ENCODE data around the gene TAOK2.
A peak's percentile ranks its signal among the peaks of the same experiment; 100 is the strongest.

Gene TAOK2

DNA sequence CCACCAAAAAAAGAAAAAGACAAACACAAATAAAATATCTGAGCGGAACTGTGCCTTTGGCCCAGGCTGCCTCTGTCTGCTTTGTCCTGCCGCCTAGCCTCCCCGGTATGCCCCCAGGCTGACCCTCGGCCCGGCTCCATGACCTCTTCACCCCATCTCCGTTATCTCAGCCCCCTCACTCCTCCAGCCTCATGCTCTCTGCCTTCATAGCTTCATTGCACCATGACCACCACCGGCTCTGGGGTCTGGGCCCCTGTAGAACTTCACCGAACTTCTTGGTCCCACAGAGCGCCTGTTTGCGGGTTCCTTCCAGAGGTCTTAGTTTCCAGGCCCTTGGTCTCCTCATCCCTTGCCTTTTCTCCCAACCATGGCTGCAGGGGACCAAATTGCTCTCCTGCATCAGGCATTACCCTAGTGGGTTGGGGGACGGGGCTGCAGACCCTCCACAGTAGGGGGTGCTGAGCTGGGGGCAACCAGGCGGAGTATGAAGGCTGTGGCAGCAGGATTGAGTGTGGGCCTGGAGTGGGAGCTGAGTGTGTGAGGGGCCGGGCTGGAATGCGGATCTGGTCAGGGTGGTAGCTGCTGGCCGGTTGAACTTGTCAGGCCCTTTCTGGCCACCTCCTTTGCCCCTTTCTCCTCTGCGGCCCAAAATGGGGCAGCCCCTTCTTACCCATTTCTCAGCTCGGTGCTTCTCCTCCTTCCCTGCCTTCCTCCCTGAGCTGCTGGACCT is 14.8 kb downstream of the TAOK2 start:
- DNase-seq, result no peak

DNA sequence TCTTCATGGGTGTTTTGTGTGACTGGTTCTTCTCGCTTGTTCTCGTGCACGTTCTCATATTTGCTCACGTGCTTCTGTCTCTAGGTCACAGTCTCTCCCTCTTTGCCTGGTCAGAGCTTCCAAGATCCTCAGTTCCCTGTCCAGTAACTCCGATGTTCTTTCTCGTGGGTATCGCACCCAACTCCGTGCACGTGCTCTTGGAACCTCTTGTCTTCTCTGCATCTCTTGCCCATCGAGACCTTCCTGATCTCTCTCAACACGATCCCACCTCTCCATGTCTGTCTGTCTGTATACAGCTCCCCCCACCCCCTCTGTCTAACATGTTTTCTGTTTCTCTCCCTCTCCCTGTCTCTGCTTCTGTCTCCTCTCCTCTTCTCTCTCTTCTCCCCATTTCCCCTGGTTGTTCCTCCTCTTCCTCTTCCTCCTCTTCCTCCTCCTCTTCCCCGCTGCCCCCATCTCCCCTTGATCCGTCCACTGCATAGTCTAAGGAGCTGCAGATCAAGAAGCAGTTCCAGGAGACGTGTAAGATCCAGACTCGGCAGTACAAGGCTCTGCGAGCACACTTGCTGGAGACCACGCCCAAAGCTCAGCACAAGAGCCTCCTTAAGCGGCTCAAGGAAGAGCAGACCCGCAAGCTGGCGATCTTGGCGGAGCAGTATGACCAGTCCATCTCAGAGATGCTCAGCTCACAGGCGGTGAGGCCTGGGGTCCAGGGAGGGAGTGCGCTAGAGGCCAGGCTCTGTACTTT is 15.6 kb downstream of the TAOK2 start:
- no peak for DNase-seq

DNA sequence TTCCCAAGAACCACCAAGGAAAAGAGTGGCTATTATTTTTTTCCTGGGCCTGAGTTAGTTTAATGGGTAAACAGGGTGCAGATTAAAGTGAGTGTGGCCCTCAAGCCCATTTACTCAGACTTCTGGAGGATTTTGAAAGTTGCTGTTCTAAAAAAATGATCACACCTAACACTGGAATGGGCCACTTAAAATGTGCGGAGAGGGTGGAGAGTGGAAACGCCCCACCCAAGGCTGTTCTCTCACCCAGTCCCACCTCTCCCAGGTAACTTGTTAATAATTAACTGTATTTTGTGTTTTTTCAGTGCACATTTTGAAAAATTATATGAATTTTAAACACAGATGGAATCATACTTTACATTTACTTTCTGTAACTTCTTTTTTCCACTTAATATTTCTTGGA is 16.4 kb downstream of the TAOK2 start:
- no peak for DNase-seq

DNA sequence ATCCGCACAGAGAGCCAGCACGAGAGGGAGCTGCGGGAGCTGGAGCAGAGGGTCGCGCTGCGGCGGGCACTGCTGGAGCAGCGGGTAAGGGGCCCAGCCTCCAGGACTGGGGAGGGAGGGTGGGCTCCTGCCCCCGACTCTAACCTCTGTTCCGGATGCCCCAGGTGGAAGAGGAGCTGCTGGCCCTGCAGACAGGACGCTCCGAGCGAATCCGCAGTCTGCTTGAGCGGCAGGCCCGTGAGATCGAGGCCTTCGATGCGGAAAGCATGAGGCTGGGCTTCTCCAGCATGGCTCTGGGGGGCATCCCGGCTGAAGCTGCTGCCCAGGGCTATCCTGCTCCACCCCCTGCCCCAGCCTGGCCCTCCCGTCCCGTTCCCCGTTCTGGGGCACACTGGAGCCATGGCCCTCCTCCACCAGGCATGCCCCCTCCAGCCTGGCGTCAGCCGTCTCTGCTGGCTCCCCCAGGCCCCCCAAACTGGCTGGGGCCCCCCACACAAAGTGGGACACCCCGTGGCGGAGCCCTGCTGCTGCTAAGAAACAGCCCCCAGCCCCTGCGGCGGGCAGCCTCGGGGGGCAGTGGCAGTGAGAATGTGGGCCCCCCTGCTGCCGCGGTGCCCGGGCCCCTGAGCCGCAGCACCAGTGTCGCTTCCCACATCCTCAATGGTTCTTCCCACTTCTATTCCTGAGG is 17.4 kb downstream of the TAOK2 start:
- no peak for DNase-seq

- no peak for DNase-seq
Measured at GRCh38 chr16:29991571-29991904, 17.9 kb downstream of the TAOK2 start.

DNA sequence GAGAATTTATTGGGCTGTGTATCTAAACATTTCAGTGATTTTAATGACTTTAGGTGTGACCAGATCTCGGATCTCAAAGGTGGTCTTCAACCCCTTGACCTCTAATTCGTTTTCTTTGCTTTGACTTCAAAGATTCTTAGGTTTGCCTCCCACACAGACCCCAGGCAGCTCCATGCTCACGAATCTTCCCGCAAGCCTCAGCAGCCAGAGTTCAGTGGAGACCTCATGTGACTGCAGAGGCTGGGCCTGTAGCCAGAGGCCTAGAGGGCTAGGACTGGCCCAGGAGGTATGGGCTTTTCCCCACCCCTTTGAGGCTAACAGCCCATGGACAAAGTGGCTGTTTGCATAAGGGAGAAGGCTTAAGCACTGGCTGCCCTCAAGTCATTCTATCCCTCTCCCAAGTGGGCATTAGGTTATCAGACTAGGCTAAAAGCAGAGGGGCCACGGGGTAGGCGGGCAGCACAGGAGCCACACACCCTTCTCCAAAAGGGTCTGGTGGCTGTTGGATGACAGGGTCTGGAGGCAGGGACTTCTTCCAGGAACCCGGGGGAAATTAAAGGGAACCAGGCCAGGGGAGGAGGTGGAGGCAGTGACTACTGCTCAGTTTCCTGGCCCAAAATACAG is 18.8 kb downstream of the TAOK2 start:
- no peak for DNase-seq

DNA sequence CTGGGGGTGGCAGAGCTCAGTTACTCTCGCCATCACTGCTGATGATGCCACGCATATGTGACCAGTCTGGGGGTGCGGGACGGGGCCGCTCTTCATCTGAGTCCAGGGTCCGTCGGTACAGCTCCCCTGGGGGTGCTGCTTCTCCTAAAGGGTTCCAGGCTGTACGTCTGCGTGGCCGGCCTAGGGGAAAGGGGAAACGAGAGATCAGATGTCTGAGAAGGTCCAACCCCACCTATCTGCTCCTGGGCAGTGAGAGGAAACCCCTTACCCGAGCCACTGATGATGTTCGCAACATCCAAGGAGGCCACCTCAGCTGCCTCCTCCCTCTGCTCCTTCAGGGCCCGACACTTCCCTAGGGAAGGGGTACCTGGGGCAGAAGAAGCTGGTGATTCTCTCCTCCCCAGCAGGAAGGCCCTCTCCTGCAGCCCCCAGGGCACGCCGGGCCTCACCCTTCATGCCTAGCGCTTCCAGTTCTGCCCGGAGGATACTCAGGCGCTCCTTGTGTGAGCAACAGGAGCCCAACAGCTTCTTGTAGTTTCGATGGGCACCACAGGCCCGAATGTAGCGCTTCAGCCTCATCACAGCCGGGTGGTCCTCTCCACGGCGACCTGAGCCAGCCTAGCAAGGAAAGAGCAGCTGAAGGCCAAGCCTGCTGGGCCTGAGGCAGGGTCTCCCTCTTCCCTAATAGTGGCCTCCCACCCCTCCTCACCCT is 19.7 kb downstream of the TAOK2 start:
- DNase-seq, result no peak

DNA sequence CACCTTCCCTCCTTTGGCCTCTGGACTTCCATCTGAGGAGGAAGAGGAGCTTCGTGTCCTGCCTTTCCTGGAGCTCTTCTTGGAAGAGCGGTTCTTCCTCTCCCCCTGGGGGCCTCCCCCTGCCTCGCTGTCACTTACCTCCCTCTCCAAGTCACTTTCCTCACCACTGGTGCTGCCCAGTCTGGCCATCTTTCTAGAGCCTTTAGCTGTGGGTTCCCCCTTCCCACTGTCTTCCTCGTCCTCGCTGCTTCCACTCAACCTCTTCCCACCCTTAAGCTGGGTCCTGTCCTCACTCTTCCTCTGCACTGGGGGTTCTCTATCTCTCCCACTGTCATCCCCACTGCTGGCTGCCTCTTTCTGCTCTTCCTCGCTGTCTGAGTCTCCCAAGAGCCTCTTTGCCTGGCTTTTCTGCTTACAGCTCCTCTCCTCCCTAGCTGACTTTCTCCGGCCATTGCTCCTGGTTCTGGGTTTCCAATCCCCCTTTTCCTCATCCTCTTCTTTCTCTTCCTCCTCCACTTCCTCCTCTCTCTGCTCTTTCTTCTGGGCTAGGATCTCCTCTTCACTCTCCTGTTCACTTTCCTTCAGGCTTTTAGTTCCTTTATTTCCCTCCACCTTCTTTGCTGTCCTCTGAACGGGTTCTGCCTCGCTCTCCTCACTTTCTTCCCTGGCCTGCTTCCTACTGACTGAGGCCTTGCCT is 20.4 kb downstream of the TAOK2 start:
- DNase-seq, result no peak

- no peak for DNase-seq
Measured at GRCh38 chr16:29994600-29995323, 21.1 kb downstream of the TAOK2 start.

- DNase-seq, result peak; percentile 96
Measured at GRCh38 chr16:29995324-29995910, 21.7 kb downstream of the TAOK2 start, which contains the start of gene HIRIP3. Gene HIRIP3 (minus strand): TSS chr16:29995617. CDS start chr16:29995605, 12 bp downstream.

DNA sequence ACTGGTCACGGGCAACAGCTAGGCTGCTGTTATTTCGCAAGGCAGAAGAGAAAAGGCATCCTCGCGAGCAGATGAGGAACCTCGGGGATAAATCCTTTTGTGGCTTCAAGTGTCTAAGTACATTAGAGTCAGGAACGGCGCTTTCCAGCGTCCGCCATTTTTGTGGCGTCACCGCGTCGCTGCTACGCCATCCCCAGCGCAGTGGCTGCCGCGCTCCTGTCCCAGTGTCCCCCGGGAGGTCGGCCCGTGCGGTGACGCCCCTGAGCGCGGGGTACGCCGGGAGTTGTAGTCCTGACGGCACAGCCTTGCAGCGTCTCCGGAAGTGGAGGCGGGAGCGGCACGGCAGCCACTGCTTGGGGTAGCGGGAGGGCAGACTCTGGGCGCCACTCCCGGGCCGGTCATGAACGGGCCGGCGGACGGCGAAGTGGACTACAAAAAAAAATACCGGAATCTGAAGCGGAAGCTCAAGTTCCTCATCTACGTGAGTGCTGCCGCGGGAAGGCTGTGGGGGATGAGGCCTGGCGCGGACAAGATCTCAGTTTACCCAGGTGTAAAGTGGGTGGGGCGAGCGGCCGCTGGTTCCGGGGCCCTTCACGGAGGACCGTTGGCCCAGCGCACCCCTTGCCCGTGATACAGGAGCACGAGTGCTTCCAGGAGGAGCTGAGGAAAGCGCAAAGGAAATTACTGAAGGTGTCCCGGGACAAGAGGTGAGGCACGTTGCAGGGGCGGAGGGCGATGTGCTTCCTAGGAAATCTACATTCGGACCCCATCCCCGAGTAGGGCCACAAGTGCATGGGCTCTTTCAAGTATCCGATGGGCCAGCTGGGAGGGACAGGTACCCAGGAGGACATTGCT is 22.5 kb downstream of the TAOK2 start, which contains the start of gene INO80E:
Gene INO80E, plus strand, starts transcription at position 331 of the 855 bp plus-strand sequence. Its CDS starts 70 bp downstream, at position 401.
- peak; percentile 99 for DNase-seq

DNA sequence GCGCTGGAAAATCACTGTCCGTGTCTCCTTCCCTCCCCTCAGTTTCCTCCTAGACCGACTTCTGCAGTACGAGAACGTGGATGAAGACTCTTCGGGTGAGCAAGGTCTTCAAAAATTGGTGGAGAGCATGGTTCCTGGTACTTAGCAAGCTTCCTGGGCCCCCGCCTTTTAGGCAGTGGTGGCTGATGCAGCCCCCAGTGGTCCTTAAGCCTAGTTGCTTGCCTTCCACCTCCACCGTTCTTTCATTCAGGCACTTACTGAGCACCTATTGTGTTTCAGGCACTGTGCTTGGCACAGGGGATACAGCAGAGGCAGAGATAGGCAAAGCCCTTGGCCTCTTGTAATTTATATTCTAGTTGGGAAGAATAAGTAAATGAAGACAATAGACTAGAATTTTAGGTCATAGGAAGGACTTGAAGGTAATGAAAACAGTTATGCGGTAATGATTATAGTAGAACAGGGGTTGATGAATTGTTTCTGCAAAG is 23.1 kb downstream of the TAOK2 start:
- no peak for DNase-seq

DNA sequence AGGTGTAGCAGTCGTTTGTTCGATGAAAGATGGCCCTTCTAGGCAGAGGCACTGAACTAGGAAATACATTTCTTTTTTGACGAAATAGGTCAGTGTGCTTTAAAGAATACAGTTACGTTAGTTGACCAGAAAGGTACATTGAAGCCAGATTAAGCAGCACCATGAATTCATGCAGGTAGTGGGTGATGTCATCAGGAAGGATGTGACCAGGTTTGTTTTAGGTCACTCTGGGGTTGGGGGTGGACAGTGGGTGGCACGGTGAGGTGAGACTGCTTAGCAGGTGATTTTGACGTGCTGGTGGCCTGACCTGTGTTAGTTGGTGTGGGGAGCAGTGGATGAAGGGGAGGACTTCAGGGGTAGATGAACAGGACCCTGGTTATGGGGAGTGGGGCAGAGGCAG is 25.9 kb downstream of the TAOK2 start:
- no peak for DNase-seq

- DNase-seq, result no peak
Measured at GRCh38 chr16:30000735-30001631, 27.3 kb downstream of the TAOK2 start.

DNA sequence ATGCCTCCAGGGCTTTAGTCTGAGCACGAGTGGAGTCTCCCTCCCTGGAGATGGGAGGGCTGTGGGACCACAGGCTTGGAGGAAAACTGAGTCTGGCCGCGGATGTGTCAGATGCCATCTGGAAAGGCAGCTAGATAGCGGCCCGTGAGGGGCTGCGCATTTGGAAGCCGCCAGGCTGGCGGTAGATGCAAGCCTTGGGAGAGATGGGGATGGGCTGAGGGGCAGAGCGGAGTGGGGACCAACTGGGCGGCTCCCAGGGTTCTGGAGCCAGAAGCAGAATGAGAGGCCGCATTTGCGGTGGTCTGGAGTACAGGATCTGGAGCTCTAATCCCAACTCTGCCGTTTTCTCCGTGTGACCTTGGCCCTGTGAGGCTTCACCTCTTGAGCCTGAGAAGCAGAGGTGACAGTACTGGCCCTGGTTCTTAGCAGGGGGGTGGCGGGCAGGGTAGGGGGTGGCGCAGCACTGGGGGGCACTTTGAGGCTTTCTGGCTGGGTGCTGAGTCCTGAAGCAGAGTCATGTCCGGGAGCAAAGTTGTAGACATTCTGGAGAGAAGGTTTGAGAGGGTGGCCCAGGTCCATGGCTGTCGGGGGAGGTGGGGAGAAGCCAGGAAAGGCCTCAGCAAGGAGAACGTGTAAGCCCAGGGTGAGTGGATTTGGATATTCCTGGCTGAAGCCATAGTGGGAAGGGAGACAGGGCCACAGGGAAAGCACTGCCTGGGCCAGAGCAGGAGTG is 29.1 kb downstream of the TAOK2 start:
- DNase-seq, result no peak

GRCh38 chr16:30003670-30004423 is 30.2 kb downstream of the TAOK2 start:
- no peak for DNase-seq

GRCh38 chr16:30004424-30004776 is 30.7 kb downstream of the TAOK2 start:
- DNase-seq, result no peak
